Naive B cell (primary cell): Measurements from ENCODE around the gene EDEM3. TPM values are rescaled to one million over a fixed set of nuclear protein-coding genes. Genes with fewer than 3 reads are reported as not detected.
A peak's percentile ranks its signal among the peaks of the same experiment; 100 is the strongest.

Source experiments
- ATAC-seq, 2 donors: fragments of 150-1000 bp; cut with Tn5 transposase; 2 replicates each; pipeline ENCODE4 v1.10.0; 2021; ENCODE audit warnings: low read depth in 2 of 2, mild to moderate bottlenecking in 2 of 2, moderate library complexity in 2 of 2
- DNase-seq: peaks from one replicate; pipeline ENCODE4 v3.0.0; 2022
- H3K27ac Mint-ChIP-seq, 6 donors: one replicate each; pipeline ENCODE4 v1.8.0; 2020 to 2022; ENCODE audit warnings: mild to moderate bottlenecking in 6 of 6, mixed read lengths in 6 of 6, moderate library complexity in 5 of 6, inconsistent platforms in 2 of 6
- H3K27me3 Mint-ChIP-seq, 3 donors: one replicate each; pipeline ENCODE4 v1.8.0; 2021 to 2022; ENCODE audit warnings: mixed read lengths in 3 of 3, mild to moderate bottlenecking in 1 of 3
- H3K36me3 Mint-ChIP-seq, 2 donors: one replicate each; pipeline ENCODE4 v1.8.0; 2020 to 2022; ENCODE audit warnings: mixed read lengths in 2 of 2, inconsistent platforms in 1 of 2, mild to moderate bottlenecking in 1 of 2
- H3K4me1 Mint-ChIP-seq, 3 donors: one replicate each; pipeline ENCODE4 v1.8.0; 2020 to 2022; ENCODE audit warnings: mixed read lengths in 3 of 3, inconsistent platforms in 1 of 3, mild to moderate bottlenecking in 1 of 3, moderate library complexity in 1 of 3
- H3K4me3 Mint-ChIP-seq, 8 donors: one replicate each; pipeline ENCODE4 v1.8.0; 2020 to 2022; ENCODE audit warnings: mild to moderate bottlenecking in 8 of 8, mixed read lengths in 8 of 8, moderate library complexity in 8 of 8, inconsistent platforms in 2 of 8
- H3K9me3 Mint-ChIP-seq, 7 donors: one replicate each; pipeline ENCODE4 v1.8.0; 2020 to 2022; ENCODE audit warnings: mixed read lengths in 7 of 7, mild to moderate bottlenecking in 5 of 7, inconsistent platforms in 2 of 7, moderate library complexity in 1 of 7
- polyA plus RNA-seq, 6 donors: library from polyadenylated mRNA; unstranded; fragments of 300-500 nt; fragmentation: Illumina TruSeq; gene quantifications; one replicate each; pipeline ENCODE4 v1.2.3, GENCODE V29; 2021; ENCODE audit warnings: low read depth in 6 of 6

Gene EDEM3
- 10 to 100 TPM in 3 of 6 donors, 1 to 10 TPM in 3; 5.6 to 13.3 (median 11.0) TPM for polyA plus RNA-seq

- no peaks in the 10 kb centered on the region for H3K9me3 Mint-ChIP-seq
- peak within 1 kb of the TSS; percentile 62 to 97 (median 94) for H3K27ac Mint-ChIP-seq
- ATAC-seq, result peak; percentile 87 to 88
These were observed at the start of gene EDEM3 for GRCh38 chr1:184754476-184755225. TSS of gene EDEM3 (minus strand) at chr1:184754858. CDS start at chr1:184754646, 212 bp downstream.

GRCh38 chr1:184804220-184804619, 49.6 kb upstream of the EDEM3 start:
- ATAC-seq, result no peak
- H3K4me1 Mint-ChIP-seq, result peaks cover 5 to 6% (median 6%) of the 10 kb centered on the region in 3 donors
- no peak for DNase-seq
- H3K27ac Mint-ChIP-seq, result no peak overlapping the region
- no peak overlapping the region for H3K4me3 Mint-ChIP-seq
- no peaks in the 10 kb centered on the region for H3K36me3 Mint-ChIP-seq
- H3K27me3 Mint-ChIP-seq, result no peaks in the 10 kb centered on the region
- H3K9me3 Mint-ChIP-seq, result no peaks in the 10 kb centered on the region

More at GRCh38 chr1:184754476-184755225, at the start of gene EDEM3:
- H3K27me3 Mint-ChIP-seq, result peaks cover 5 to 12% (median 11%) of the 10 kb centered on the region in 3 donors
- H3K4me3 Mint-ChIP-seq, result peak within 1 kb of the TSS; percentile 85 to 98 (median 94)
- H3K36me3 Mint-ChIP-seq, result peaks cover 0 to 2% of the 10 kb centered on the region in 2 donors
- DNase-seq, result peak; percentile 98
- H3K4me1 Mint-ChIP-seq, result peaks cover 20 to 37% (median 25%) of the 10 kb centered on the region in 3 donors

GRCh38 chr1:184803180-184803492, 48.5 kb upstream of the EDEM3 start:
- no peak for ATAC-seq
- Mint-ChIP-seq H3K36me3 (no peaks in the 10 kb centered on the region), H3K27ac (no peak overlapping the region)

GRCh38 chr1:184802354-184803179, 47.9 kb upstream of the EDEM3 start:
- no peaks in the 10 kb centered on the region for H3K36me3 Mint-ChIP-seq
- H3K9me3 Mint-ChIP-seq, result no peaks in the 10 kb centered on the region
- peak overlapping the region in 1 of 6 donors; percentile 52 for H3K27ac Mint-ChIP-seq
- H3K27me3 Mint-ChIP-seq, result no peaks in the 10 kb centered on the region
- peaks cover 5 to 6% (median 6%) of the 10 kb centered on the region in 3 donors for H3K4me1 Mint-ChIP-seq
- no peak overlapping the region for H3K4me3 Mint-ChIP-seq
- no peak for DNase-seq
- no peak for ATAC-seq

More at GRCh38 chr1:184803180-184803492, 48.5 kb upstream of the EDEM3 start:
- no peak overlapping the region for H3K4me3 Mint-ChIP-seq
- no peaks in the 10 kb centered on the region for H3K9me3 Mint-ChIP-seq
- no peaks in the 10 kb centered on the region for H3K27me3 Mint-ChIP-seq
- no peak for DNase-seq
- H3K4me1 Mint-ChIP-seq, result peaks cover 5 to 6% (median 6%) of the 10 kb centered on the region in 3 donors

GRCh38 chr1:184801503-184801902, 46.8 kb upstream of the EDEM3 start:
- DNase-seq (no peak), ATAC-seq (no peak)
- Mint-ChIP-seq H3K4me3 (no peak overlapping the region), H3K9me3 (no peaks in the 10 kb centered on the region), H3K4me1 (peaks cover 5 to 6% (median 6%) of the 10 kb centered on the region in 3 donors), H3K27me3 (no peaks in the 10 kb centered on the region), H3K36me3 (no peaks in the 10 kb centered on the region), H3K27ac (no peak overlapping the region)

DNA sequence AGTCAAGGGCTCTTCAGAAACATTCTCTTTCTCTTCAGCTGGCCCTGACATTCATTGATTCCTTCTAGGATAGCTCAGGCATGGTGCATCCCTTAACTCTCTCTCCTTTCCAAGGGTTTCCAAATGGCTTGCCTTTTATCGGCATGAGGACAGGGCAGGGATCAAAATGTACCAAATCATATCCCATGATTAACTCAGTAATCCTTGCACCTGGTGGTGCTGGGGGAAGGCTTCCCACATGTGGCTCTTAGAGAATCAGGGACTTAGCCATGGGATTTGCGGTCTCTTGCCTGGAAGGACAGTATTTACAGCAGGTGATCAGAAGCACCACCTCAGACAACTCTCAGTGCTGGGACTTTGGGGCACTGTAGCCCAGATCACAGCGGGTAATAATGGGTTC, 46.2 kb upstream of the EDEM3 start:
- Mint-ChIP-seq H3K27me3 (no peaks in the 10 kb centered on the region), H3K27ac (no peak overlapping the region), H3K4me1 (peaks cover 5 to 6% (median 6%) of the 10 kb centered on the region in 3 donors), H3K9me3 (no peaks in the 10 kb centered on the region), H3K4me3 (no peak overlapping the region), H3K36me3 (no peaks in the 10 kb centered on the region)
- no peak for DNase-seq
- no peak for ATAC-seq

DNA sequence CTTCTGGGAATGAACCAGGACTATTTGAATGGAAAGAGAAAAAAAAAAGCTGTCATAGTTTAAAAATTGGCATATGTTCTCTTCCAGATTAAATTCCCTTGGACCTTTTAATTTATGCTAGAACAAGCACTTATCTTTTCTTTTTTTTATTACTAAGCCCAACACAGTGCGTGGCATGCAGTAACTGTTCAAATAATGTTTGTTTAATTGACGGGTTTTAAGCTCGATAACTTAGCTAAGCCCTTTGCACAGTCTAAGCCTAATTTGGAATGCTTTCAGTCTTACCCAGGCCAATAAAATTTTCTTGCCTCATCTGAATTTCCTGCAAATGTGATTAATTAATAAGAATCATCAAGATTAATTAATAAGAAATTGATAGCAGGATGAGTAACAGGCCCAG, 39.3 kb upstream of the EDEM3 start:
- no peak overlapping the region for H3K27ac Mint-ChIP-seq
- H3K4me1 Mint-ChIP-seq, result no peaks in the 10 kb centered on the region
- no peak for ATAC-seq
- H3K9me3 Mint-ChIP-seq, result no peaks in the 10 kb centered on the region
- H3K27me3 Mint-ChIP-seq, result no peaks in the 10 kb centered on the region
- no peak overlapping the region for H3K4me3 Mint-ChIP-seq
- DNase-seq, result no peak
- H3K36me3 Mint-ChIP-seq, result no peaks in the 10 kb centered on the region

DNA sequence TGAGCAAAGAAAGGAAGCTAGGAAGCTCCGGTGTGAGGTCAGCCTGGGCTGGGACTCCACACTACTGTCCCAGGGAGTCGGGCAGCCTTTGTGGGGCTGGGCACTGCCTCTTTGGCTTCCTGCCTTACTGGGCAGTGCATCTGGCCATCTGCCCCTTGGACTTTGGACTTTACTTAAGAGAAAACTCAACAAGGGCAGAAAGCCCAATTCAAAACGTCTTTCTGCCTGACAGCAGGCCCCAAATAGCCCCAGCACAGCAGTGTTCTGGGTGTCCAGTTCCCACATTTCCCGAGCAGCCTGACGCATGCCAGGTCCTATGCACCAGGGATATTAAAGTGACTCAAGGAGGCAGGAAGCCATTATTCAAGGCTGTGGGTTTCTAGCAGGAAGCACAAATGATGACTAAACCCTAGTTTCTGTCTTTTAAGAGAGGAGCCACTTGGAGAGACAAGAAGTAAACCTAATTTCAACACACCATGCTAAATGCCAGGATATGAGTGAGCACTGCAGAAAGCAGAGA, 37.9 kb upstream of the EDEM3 start:
- H3K27ac Mint-ChIP-seq, result no peak overlapping the region
- no peak for DNase-seq

DNA sequence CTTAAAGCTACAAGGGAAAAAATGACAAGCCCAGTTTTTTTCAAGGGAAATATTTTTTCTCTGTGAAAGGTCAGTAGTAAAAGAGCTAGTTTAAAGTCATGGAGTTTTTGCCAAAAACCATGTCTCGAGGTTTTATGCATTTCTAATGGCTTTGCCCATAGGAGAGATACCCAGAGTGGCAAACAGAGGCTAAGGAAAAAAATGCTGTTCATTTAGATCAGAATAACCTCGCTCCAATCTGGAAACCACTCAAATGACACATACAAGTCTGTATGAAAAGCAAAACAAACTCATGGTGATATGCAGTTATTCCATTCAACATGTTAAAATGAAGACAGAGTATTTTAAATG, 36.9 kb upstream of the EDEM3 start:
- no peaks in the 10 kb centered on the region for H3K27me3 Mint-ChIP-seq
- DNase-seq (no peak), ATAC-seq (no peak)
- peaks cover 0 to 5% (median 5%) of the 10 kb centered on the region in 3 donors for H3K4me1 Mint-ChIP-seq
- no peak overlapping the region for H3K27ac Mint-ChIP-seq
- H3K4me3 Mint-ChIP-seq, result no peak overlapping the region
- H3K9me3 Mint-ChIP-seq, result peaks cover 0 to 6% (median 2%) of the 10 kb centered on the region in 7 donors
- H3K36me3 Mint-ChIP-seq, result no peaks in the 10 kb centered on the region

More for the DNA sequence above, 37.9 kb upstream of the EDEM3 start:
- no peaks in the 10 kb centered on the region for H3K36me3 Mint-ChIP-seq
- H3K9me3 Mint-ChIP-seq, result no peaks in the 10 kb centered on the region
- H3K4me1 Mint-ChIP-seq, result no peaks in the 10 kb centered on the region
- no peaks in the 10 kb centered on the region for H3K27me3 Mint-ChIP-seq
- H3K4me3 Mint-ChIP-seq, result no peak overlapping the region
- no peak for ATAC-seq

DNA sequence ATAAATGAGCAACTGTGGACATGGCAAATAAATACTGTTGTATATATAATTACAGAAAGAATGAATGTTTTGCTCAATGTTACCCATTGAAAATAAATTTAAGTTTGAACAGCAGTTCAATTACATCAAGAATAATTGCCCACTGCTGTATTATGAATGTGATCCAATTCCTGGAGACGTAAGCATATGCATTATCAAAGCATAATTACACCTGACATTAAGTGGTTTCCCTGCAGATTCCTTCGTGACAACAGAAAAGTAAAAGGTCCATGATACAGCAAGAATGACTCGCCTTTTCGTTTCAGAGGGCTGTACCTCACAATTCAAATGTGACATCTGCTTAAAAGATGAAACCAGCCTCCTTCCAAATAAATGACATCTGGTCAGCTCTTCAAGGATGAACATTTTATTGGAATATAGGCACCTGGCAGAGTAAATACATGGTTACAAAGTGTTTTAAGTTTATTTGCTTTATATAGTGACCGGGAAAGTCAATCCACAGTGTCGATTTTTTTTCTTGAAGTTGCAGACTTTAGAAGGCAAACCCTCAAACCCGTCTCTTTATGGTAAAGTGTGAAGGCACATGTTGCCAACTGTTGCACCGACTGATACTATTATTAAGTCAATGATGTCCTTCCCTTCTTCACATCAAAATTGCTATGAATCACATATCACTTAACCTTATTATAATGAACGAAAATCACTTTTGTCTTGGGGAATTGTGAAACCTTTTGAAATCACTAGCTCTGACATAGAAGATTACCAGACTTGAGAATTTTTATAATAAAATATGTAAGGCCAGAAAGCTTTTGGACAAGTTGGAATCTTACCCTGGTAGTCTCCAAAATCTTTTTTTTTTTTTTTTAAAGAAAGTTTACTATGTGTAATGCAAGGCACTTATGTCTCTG, 36.2 kb upstream of the EDEM3 start:
- peaks cover 0 to 6% (median 6%) of the 10 kb centered on the region in 3 donors for H3K4me1 Mint-ChIP-seq
- no peaks in the 10 kb centered on the region for H3K27me3 Mint-ChIP-seq
- peaks cover 0 to 6% (median 2%) of the 10 kb centered on the region in 7 donors for H3K9me3 Mint-ChIP-seq
- no peak for ATAC-seq
- DNase-seq, result no peak
- H3K4me3 Mint-ChIP-seq, result no peak overlapping the region
- no peaks in the 10 kb centered on the region for H3K36me3 Mint-ChIP-seq
- H3K27ac Mint-ChIP-seq, result no peak overlapping the region

GRCh38 chr1:184789884-184790283, 35.2 kb upstream of the EDEM3 start:
- DNase-seq (no peak), ATAC-seq (no peak)
- Mint-ChIP-seq H3K27ac (no peak overlapping the region), H3K4me3 (no peak overlapping the region), H3K4me1 (peaks cover 0 to 6% (median 6%) of the 10 kb centered on the region in 3 donors), H3K27me3 (no peaks in the 10 kb centered on the region), H3K9me3 (peaks cover 2 to 15% (median 8%) of the 10 kb centered on the region in 7 donors), H3K36me3 (peaks cover 1 to 4% of the 10 kb centered on the region in 2 donors)

- H3K36me3 Mint-ChIP-seq, result peaks cover 7 to 12% of the 10 kb centered on the region in 2 donors
- no peaks in the 10 kb centered on the region for H3K27me3 Mint-ChIP-seq
- no peak overlapping the region for H3K27ac Mint-ChIP-seq
- DNase-seq (no peak), ATAC-seq (no peak)
- H3K9me3 Mint-ChIP-seq, result peaks cover 5 to 24% (median 16%) of the 10 kb centered on the region in 7 donors
- no peak overlapping the region for H3K4me3 Mint-ChIP-seq
- H3K4me1 Mint-ChIP-seq, result peaks cover 0 to 6% (median 6%) of the 10 kb centered on the region in 3 donors
These were observed 34.3 kb upstream of the EDEM3 start for GRCh38 chr1:184788970-184789369.

GRCh38 chr1:184785529-184785928, 30.9 kb upstream of the EDEM3 start:
- H3K9me3 Mint-ChIP-seq, result peaks cover 10 to 51% (median 28%) of the 10 kb centered on the region in 7 donors

More at GRCh38 chr1:184785529-184785928, 30.9 kb upstream of the EDEM3 start:
- Mint-ChIP-seq H3K27ac (no peak overlapping the region), H3K36me3 (peaks cover 9 to 12% of the 10 kb centered on the region in 2 donors), H3K4me3 (no peak overlapping the region), H3K27me3 (no peaks in the 10 kb centered on the region), H3K4me1 (peaks cover 0 to 6% (median 6%) of the 10 kb centered on the region in 3 donors)
- DNase-seq (no peak), ATAC-seq (no peak)
